Measurements from ENCODE around the gene POPDC2. TPM values are rescaled to one million over a fixed set of nuclear protein-coding genes. Genes with fewer than 3 reads are reported as not detected.
"Not testable (repeated sequence)": the region's sequence is repeated elsewhere in the genome, so short reads cannot be mapped to it uniquely, and the experiment has no call there.

Gene POPDC2
- polyA plus RNA-seq, 6 donors from 2014 or later: 2.0 to 4.0 (median 2.4) TPM

- ATAC-seq (ENCODE audit: low read depth in 2 of 2); DNase-seq; H3K27me3 Mint-ChIP-seq; H3K9me3 Mint-ChIP-seq; H3K36me3 Mint-ChIP-seq: not testable (repeated sequence)
- Mint-ChIP-seq H3K4me1 (peaks cover 18 to 25% (median 22%) of the 10 kb centered on the region in 3 donors), H3K4me3 (peak overlapping the region in 3 of 8 donors; percentile 25 to 84 (median 56)), H3K27ac (peak overlapping the region in 2 of 6 donors; percentile 42 to 96)
Observed at GRCh38 chr3:119678209-119678608, 17.8 kb upstream of the POPDC2 start.

- H3K36me3 Mint-ChIP-seq: no peaks in the 10 kb centered on the region
- DNase-seq: no peak
- no peaks in the 10 kb centered on the region for H3K9me3 Mint-ChIP-seq
- H3K27me3 Mint-ChIP-seq: peaks cover 0 to 3% (median 0%) of the 10 kb centered on the region in 3 donors
- H3K4me1 Mint-ChIP-seq: peaks cover 18 to 25% (median 22%) of the 10 kb centered on the region in 3 donors
- H3K27ac Mint-ChIP-seq: peak overlapping the region; percentile 94 to 99 (median 96)
- peak overlapping the region; percentile 84 to 94 (median 90) for H3K4me3 Mint-ChIP-seq
- no peak for ATAC-seq (ENCODE audit: low read depth in 2 of 2)
Observed at GRCh38 chr3:119677641-119677934, 17.2 kb upstream of the POPDC2 start.

GRCh38 chr3:119676771-119677640 is 16.6 kb upstream of the POPDC2 start, which contains the start of gene COX17:
Gene COX17, minus strand, starts transcription at chr3:119677406. Its CDS starts 96 bp downstream, at chr3:119677310.
- peaks cover 18 to 29% (median 22%) of the 10 kb centered on the region in 3 donors for H3K4me1 Mint-ChIP-seq
- H3K9me3 Mint-ChIP-seq: no peaks in the 10 kb centered on the region
- ATAC-seq (ENCODE audit: low read depth in 2 of 2) (peak; percentile 90 to 92), DNase-seq (peak; percentile 96)
- peak within 1 kb of the TSS; percentile 94 to 99 (median 96) for H3K27ac Mint-ChIP-seq
- peak within 1 kb of the TSS; percentile 84 to 94 (median 90) for H3K4me3 Mint-ChIP-seq
- H3K36me3 Mint-ChIP-seq: no peaks in the 10 kb centered on the region
- peaks cover 0 to 3% (median 0%) of the 10 kb centered on the region in 3 donors for H3K27me3 Mint-ChIP-seq

- peaks cover 0 to 4% of the 10 kb centered on the region in 2 donors for H3K36me3 Mint-ChIP-seq
- no peaks in the 10 kb centered on the region for H3K9me3 Mint-ChIP-seq
- DNase-seq: no peak
- H3K4me3 Mint-ChIP-seq: peak overlapping the region; percentile 84 to 94 (median 90)
- no peak for ATAC-seq (ENCODE audit: low read depth in 2 of 2)
- H3K4me1 Mint-ChIP-seq: peaks cover 18 to 29% (median 22%) of the 10 kb centered on the region in 3 donors
- peak overlapping the region in 3 of 6 donors; percentile 7 to 96 (median 57) for H3K27ac Mint-ChIP-seq
- H3K27me3 Mint-ChIP-seq: peaks cover 0 to 3% (median 0%) of the 10 kb centered on the region in 3 donors
Observed at GRCh38 chr3:119676020-119676419, 15.6 kb upstream of the POPDC2 start.

DNA sequence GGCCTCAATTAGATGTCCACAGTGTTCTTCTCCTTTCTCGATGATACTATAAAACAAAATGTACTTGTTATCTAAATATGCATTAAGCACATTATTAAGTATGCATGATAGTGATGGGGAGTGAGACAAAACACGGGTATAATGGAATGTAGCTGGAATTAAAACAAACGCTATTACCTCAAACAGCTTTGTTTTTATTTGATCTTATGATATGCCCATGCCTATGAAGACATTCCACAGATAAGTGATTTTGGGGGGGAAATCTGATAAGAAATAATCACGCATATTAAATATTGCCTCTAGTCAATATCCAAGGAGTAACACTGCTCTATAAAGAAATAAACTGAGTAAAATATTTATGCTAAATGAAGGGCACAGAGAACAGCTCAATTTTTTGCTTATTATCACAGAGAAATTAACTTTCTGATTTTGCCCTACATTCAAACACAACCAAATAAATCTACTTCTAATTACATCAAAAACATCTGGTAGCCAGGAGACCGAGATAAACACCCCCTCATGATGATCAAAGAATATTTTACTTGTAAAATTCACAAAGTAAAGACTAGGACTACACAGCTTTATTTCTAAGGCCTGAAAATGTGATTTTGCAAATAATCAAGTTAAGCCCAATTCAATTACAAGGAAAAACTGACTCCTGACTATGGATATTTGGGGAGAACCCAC is 14.9 kb upstream of the POPDC2 start:
- Mint-ChIP-seq H3K4me1 (peaks cover 18 to 29% (median 22%) of the 10 kb centered on the region in 3 donors), H3K27ac (peak overlapping the region in 3 of 6 donors; percentile 57 to 96 (median 84)), H3K36me3 (peaks cover 0 to 5% of the 10 kb centered on the region in 2 donors), H3K9me3 (no peaks in the 10 kb centered on the region), H3K27me3 (peaks cover 0 to 3% (median 0%) of the 10 kb centered on the region in 3 donors), H3K4me3 (peak overlapping the region; percentile 12 to 94 (median 86))
- ATAC-seq (ENCODE audit: low read depth in 2 of 2): no peak
- no peak for DNase-seq

DNA sequence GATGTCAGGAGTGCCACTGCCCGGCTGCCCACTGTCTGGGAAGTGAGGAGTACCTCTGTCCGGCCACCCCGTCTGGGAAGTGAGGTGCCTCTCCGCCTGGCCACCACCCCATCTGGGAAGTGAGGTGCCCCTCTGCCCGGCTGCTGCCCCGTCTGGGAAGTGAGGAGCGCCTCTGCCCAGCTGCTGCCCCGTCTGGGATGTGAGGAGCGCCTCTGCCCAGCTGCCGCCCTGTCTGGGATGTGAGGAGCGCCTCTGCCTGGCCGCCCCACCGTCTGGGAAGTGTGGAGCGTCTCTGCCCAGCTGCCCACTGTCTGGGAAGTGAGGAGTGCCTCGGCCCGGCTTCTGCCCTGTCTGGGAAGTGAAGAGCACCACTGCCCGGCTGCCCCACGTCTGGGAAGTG is 13.5 kb upstream of the POPDC2 start:
- Mint-ChIP-seq H3K9me3 (no peaks in the 10 kb centered on the region), H3K4me3 (no peak overlapping the region), H3K36me3 (peaks cover 0 to 10% of the 10 kb centered on the region in 2 donors), H3K4me1 (peaks cover 18 to 32% (median 22%) of the 10 kb centered on the region in 3 donors), H3K27me3 (peaks cover 0 to 3% (median 0%) of the 10 kb centered on the region in 3 donors), H3K27ac (no peak overlapping the region)
- ATAC-seq (ENCODE audit: low read depth in 2 of 2) (no peak), DNase-seq (no peak)

- peaks cover 0 to 10% of the 10 kb centered on the region in 2 donors for H3K36me3 Mint-ChIP-seq
- peak overlapping the region in 1 of 6 donors; percentile 47 for H3K27ac Mint-ChIP-seq
- peak overlapping the region in 1 of 8 donors; percentile 53 for H3K4me3 Mint-ChIP-seq
- DNase-seq: no peak
- peaks cover 0 to 3% (median 0%) of the 10 kb centered on the region in 3 donors for H3K27me3 Mint-ChIP-seq
- no peak for ATAC-seq (ENCODE audit: low read depth in 2 of 2)
- H3K4me1 Mint-ChIP-seq: peaks cover 18 to 31% (median 21%) of the 10 kb centered on the region in 3 donors
- no peaks in the 10 kb centered on the region for H3K9me3 Mint-ChIP-seq
Observed at GRCh38 chr3:119672776-119673175, 12.4 kb upstream of the POPDC2 start.

GRCh38 chr3:119669906-119670570 is 9.6 kb upstream of the POPDC2 start:
- no peak overlapping the region for H3K4me3 Mint-ChIP-seq
- H3K36me3 Mint-ChIP-seq: peaks cover 0 to 10% of the 10 kb centered on the region in 2 donors
- peaks cover 0 to 2% (median 0%) of the 10 kb centered on the region in 7 donors for H3K9me3 Mint-ChIP-seq
- ATAC-seq (ENCODE audit: low read depth in 2 of 2) (no peak), DNase-seq (no peak)
- no peaks in the 10 kb centered on the region for H3K27me3 Mint-ChIP-seq
- peak overlapping the region in 3 of 6 donors; percentile 26 to 53 (median 44) for H3K27ac Mint-ChIP-seq
- H3K4me1 Mint-ChIP-seq: peaks cover 5 to 15% (median 15%) of the 10 kb centered on the region in 3 donors

DNA sequence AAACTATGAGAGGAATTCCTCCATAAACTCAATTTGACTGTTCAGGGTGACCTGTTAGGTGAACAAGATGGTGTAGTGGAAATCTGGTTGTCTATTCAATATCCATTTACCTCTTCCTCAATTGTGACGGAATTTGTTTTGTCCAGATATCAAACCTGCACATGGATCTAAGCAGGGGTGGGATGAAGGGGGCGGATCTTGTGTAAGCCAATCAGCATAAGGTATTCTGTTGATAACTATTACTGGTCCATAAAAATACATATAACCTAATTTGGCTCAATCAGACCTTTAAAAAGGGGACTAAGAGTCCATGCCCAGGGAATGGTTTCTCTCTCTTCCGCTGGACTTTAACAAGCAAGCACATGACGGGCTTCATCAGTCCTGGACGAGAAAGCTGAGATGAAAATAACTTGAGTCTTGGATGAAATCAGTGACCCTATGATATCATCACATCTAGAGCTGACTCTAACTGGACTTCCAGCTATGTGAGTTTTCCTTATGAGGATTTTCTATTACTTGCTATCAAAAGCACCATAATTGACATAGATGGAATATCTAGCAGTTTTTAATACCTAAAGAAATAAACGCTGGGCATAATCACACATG is 5.7 kb upstream of the POPDC2 start:
- peaks cover 0 to 2% (median 0%) of the 10 kb centered on the region in 7 donors for H3K9me3 Mint-ChIP-seq
- peaks cover 23 to 50% (median 36%) of the 10 kb centered on the region in 3 donors for H3K4me1 Mint-ChIP-seq
- H3K27me3 Mint-ChIP-seq: no peaks in the 10 kb centered on the region
- ATAC-seq (ENCODE audit: low read depth in 2 of 2) (no peak), DNase-seq (no peak)
- peaks cover 0 to 6% of the 10 kb centered on the region in 2 donors for H3K36me3 Mint-ChIP-seq
- peak overlapping the region in 1 of 6 donors; percentile 39 for H3K27ac Mint-ChIP-seq
- H3K4me3 Mint-ChIP-seq: no peak overlapping the region

DNA sequence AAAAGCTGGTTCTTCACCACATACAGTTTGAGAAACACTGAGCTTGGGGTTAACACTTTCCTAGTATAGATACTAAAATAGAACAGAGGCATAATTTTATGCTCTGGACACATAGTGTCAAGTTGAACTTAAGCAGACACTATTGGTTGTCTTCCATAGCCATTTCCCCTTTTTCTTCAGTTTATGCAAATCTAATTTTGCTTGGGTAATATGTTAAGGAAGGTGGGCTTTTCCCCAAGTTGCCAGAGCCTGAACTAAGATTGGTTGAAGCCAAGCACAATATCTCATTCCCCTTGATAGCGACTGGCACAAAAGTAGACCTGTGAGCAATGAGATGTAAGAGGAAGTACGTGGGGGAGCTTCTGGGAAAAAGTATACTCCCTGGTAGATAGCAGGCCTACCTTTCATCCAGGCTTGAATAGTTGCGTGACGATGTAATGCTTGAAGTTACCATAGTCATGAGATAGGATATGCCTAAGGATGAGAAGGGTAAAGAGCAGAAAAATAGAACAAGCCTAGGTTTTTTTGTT is 4.5 kb upstream of the POPDC2 start:
- Mint-ChIP-seq H3K27ac (peak overlapping the region; percentile 3 to 85 (median 36)), H3K36me3 (peaks cover 1 to 5% of the 10 kb centered on the region in 2 donors), H3K27me3 (no peaks in the 10 kb centered on the region), H3K4me1 (peaks cover 23 to 50% (median 35%) of the 10 kb centered on the region in 3 donors), H3K4me3 (no peak overlapping the region), H3K9me3 (peaks cover 0 to 2% (median 0%) of the 10 kb centered on the region in 7 donors)
- ATAC-seq (ENCODE audit: low read depth in 2 of 2) (peak; percentile 63 to 72), DNase-seq (no peak)

DNA sequence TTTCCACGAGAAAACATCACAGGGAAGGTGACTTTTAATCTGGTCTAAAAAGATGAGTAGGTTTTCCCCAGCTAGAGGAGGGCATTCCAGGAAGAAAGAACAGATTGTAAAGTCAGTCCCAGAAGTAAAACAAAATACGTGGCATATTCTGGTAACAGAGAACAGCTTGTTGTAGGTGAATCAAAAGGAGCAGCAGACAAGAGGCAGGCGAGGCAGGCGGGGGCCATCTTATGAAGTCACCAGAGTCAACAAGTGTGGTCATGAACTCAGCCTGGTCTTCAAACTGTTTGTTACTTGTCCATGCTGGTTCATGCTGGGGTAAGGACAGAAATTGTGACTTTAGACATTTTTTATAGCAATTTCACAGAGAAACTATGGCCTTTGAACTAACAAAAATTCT is 4.0 kb upstream of the POPDC2 start:
- Mint-ChIP-seq H3K9me3 (peaks cover 0 to 2% (median 0%) of the 10 kb centered on the region in 7 donors), H3K36me3 (peaks cover 1 to 7% of the 10 kb centered on the region in 2 donors), H3K4me3 (no peak overlapping the region), H3K4me1 (peaks cover 26 to 50% (median 33%) of the 10 kb centered on the region in 3 donors), H3K27ac (peak overlapping the region in 4 of 6 donors; percentile 22 to 90 (median 60)), H3K27me3 (no peaks in the 10 kb centered on the region)
- ATAC-seq (ENCODE audit: low read depth in 2 of 2) (no peak), DNase-seq (no peak)

DNA sequence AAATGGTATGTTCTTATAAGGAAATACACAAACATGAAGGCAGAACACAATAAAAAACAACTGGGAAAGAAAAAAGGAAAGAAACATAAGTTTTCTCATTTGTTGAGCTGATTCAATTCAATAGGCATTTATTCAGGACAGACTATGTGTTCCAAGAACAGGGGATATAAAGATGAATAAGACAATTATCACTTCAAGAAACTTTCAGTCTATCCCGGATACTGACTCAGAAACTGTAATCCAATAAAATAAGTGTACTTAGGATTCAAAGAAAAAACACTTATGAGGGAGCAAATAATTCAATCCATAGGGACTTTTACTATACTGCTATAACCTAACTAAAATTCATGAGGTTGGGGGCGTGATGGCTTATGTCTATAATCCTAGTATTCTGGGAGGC is 3.5 kb upstream of the POPDC2 start:
- peak overlapping the region in 4 of 6 donors; percentile 16 to 90 (median 60) for H3K27ac Mint-ChIP-seq
- ATAC-seq (ENCODE audit: low read depth in 2 of 2): no peak
- H3K9me3 Mint-ChIP-seq: peaks cover 0 to 2% (median 0%) of the 10 kb centered on the region in 7 donors
- no peak overlapping the region for H3K4me3 Mint-ChIP-seq
- H3K4me1 Mint-ChIP-seq: peaks cover 26 to 50% (median 33%) of the 10 kb centered on the region in 3 donors
- H3K27me3 Mint-ChIP-seq: no peaks in the 10 kb centered on the region
- peaks cover 0 to 7% of the 10 kb centered on the region in 2 donors for H3K36me3 Mint-ChIP-seq
- no peak for DNase-seq
